Fibroblast of skin of left biceps (primary cell): ENCODE results near the gene IL17RE.
A peak's percentile ranks its signal among the peaks of the same experiment; 100 is the strongest.
"Not testable (repeated sequence)": the region's sequence is repeated elsewhere in the genome, so short reads cannot be mapped to it uniquely, and the experiment has no call there.

Source experiments
- DNase-seq, 2 experiments: peaks; one replicate each; pipeline ENCODE4 v3.0.0-alpha.2; 2013; ENCODE audit warnings: low read depth in 2 of 2

The IL17RE gene

GRCh38 chr3:9881441-9881840 is 21.2 kb upstream of the IL17RE start:
- no peak for DNase-seq

- no peak for DNase-seq
Measured at GRCh38 chr3:9883706-9884554, 18.7 kb upstream of the IL17RE start.

GRCh38 chr3:9884555-9885165 is 18.0 kb upstream of the IL17RE start:
- peak in 1 of 2 experiments; percentile 48 for DNase-seq

DNA sequence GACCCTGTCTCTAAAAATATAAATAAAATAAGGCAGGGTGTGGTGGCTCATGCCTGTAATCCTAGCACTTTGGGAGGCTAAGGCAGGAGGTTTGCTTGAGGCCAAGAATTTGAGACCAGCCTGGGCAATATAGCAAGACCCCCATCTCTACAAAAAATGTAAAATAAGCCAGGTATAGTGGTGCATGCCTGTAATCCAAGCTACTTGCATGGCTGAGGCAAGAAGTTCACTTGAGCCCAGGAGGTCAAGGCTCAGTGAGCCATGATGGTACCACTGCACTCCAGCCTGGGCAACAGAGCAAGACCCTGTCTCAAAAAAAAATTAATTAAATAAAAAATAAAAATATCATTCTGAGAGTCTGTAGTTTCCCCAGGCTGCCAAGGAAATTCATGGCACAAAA is 16.3 kb upstream of the IL17RE start:
- no peak for DNase-seq

GRCh38 chr3:9887480-9887879 is 15.2 kb upstream of the IL17RE start:
- DNase-seq = no peak

GRCh38 chr3:9888540-9888939 is 14.1 kb upstream of the IL17RE start:
- DNase-seq = no peak

GRCh38 chr3:9889405-9889804 is 13.2 kb upstream of the IL17RE start:
- no peak for DNase-seq

GRCh38 chr3:9890249-9891071 is 12.2 kb upstream of the IL17RE start, which contains the start of gene JAGN1:
Gene JAGN1 (plus strand): TSS chr3:9890610. CDS start chr3:9890723, 113 bp downstream.
- DNase-seq = peak; percentile 70 to 75

GRCh38 chr3:9891072-9891622 is 11.5 kb upstream of the IL17RE start:
- DNase-seq = no peak

- DNase-seq = no peak
Measured at GRCh38 chr3:9893739-9894138, 8.9 kb upstream of the IL17RE start.

DNA sequence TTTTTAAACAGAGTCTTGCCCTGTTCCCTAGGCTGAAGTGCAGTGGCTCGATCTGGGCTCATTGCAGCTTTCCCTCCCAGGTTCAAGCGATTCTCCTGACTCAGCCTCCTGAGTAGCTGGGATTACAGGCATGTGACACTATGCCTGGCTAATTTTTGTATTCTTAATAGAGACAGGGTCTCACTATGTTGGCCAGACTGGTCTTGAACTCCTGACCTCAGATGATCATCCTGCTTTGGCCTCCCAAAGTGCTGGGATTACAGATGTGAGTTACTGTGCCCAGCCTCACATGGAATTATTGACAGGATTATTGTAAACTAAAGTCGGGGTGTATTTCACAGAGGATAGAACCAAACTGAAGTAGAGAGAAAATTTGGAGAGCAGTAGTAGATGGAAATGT is 6.9 kb upstream of the IL17RE start:
- DNase-seq = not testable (repeated sequence)

- DNase-seq = not testable (repeated sequence)
Measured at GRCh38 chr3:9896755-9897407, 5.8 kb upstream of the IL17RE start.

DNA sequence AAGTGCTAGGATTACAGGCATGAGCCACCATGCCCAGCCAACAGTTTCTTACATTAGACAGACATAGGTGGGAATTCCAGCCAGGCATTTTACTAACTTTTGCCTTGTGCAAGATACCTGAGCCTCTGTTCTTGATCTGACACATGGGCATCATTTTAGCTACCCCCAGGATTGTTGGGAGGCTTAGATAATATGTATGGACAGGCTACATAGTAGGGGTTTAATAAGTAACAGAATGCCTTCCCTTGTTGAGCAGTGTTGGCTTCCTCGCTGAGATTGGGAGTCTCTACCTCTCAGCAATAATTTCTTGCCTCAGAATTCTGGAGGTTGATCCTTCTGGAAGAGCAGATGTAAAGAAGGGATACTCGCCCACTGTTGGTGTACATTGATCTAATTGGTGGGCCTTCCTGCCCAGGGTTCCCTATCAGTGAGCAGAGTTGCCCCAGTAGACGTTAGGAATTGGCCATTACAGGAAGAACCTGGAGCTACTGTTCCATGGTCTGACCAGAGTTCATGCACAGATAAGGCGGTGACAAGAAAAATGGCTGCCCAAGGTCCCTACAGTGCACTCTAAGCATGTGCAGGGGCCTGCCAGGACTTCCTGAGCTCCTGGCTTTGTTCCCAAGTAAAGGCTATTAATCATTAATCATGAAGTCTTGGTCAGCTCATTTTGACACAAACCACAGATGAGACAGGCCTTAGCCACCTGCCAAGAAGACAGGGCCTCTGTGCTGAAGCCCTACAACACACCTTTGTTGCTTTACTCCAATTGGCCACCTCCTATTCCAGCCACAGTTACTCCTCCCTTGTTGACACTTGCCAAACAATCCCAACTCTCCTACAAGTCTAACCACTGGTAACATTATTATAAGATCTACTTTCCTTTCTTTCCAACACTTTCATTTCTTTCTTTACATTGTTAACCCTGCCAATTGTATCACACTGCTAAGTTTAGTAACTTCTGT is 5.0 kb upstream of the IL17RE start:
- DNase-seq = no peak

DNA sequence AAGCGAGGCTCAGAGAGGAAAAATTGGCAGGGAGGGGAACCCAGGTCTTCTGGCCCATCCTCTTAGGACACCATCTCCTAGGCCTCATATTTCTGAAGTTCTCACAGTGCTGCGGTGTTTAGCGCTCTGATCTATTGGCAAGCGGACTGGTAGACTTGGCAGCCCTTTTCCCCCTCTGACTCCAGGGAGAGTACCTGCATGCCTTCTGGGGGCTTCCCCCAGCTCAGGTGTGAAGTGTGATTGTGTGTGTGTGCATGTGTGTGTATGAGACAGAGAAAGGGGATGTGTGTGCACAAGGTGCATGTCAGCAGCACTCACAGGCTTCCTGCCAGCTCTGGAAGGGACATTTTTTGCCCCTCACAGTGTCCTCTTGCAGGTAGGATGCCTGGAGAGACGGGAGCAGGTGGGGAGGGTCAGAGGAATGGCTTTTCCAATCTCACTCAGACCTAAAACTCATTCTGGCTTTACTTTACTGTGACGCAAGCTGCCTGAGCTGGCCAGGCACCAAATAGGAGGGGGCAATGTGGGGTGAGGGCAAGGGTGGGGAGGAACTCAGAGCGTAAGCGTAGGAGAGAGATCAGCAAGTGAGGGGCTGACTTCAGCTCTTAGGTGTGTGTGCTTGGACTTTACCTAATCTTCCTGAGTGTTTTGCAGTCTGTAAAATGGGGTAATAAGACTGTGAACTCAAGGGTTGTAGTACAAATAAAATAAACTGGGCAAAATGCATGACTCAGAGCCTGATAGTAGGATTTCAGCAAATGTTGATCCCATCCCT is 4.0 kb upstream of the IL17RE start:
- DNase-seq = no peak

GRCh38 chr3:9899289-9899791 is 3.3 kb upstream of the IL17RE start:
- DNase-seq = no peak

- not testable (repeated sequence) for DNase-seq
Measured at GRCh38 chr3:9900965-9901415, 1.7 kb upstream of the IL17RE start.

GRCh38 chr3:9901967-9902366 is 681 bp upstream of the IL17RE start:
- DNase-seq = no peak

DNA sequence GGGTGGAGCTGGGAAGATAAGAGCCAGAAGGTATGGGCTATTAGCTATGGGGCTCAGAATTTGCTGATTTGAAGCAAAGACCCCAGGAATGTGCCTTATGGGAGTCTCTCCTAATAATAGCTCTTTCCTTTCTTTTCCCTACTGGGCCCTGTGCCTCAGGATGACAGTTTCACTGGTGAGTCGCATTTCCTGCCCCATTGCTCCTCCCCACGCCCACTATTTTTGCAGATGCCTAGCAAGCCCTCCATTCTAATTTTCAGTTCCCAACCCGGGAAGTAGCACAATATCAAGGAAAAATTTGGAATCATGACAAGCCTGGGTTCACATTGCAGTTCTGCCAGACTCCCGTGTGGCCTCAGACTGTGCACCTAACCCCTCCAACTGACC is 583 bp downstream of the IL17RE start:
- no peak for DNase-seq

- DNase-seq = no peak
Measured at GRCh38 chr3:9903904-9904303, 1.3 kb downstream of the IL17RE start.
